HEK293 (cell line): ENCODE measurements around the gene STIL.

Experiments
- CTCF ChIA-PET: fragments of 350-600 bp; formaldehyde crosslinking; extraction: SDS; loops from one replicate; lab custom pipeline; 2021; ENCODE audit warnings: antibody characterized with exemption; lab: Yijun Ruan, JAX
- POLR2A ChIA-PET: fragments of 300-600 bp; formaldehyde crosslinking; extraction: SDS; loops from one replicate; lab custom pipeline; 2020; ENCODE audit warnings: antibody characterized with exemption, inconsistent platforms; lab: Yijun Ruan, JAX
- H3K27ac ChIP-seq: fragments of 200-500 bp; sonication (Bioruptor generic); 2 replicates; pipeline ENCODE4 v1.5.1; 2014; ENCODE audit warnings: low read depth, low read length, control low read depth, inconsistent platforms; ENCODE audit errors: extremely low read depth
- H3K36me3 ChIP-seq, 2 experiments: fragments of 200-500 bp in 1 of 2; sonication (Bioruptor generic) in 1 of 2; 1 replicate in 1 of 2; 2 replicates in 1 of 2; pipeline ENCODE4 v1.5.1; 2014 to 2017; ENCODE audit warnings: inconsistent platforms in 2 of 2, low read length in 2 of 2; ENCODE audit not compliant: control insufficient read depth in 2 of 2, insufficient read depth in 1 of 2
- H3K4me1 ChIP-seq: fragments of 200-500 bp; sonication (Bioruptor generic); 2 replicates; pipeline ENCODE4 v1.5.1; 2014; ENCODE audit warnings: mild to moderate bottlenecking, low read length, inconsistent platforms; ENCODE audit not compliant: control insufficient read depth, insufficient read depth
- H3K4me3 ChIP-seq: 2 replicates; pipeline ENCODE4 v1.5.1; 2011; ENCODE audit warnings: low read depth, mild to moderate bottlenecking, control low read depth, low read length, moderate library complexity
- H3K9me3 ChIP-seq: fragments of 200-500 bp; sonication (Bioruptor generic); 2 replicates; pipeline ENCODE4 v1.5.1; 2014; ENCODE audit warnings: low read depth, low read length, inconsistent platforms; ENCODE audit not compliant: control insufficient read depth, insufficient read depth
- GLI2 ChIP-seq: fragments of 450-650 bp; formaldehyde crosslinking; IDR thresholded peaks from 2 replicates; pipeline ENCODE4; 2017; ENCODE audit warnings: missing biosample characterization, missing genetic modification characterization, low read depth, borderline replicate concordance
- SCRT1 ChIP-seq: fragments of 450-650 bp; formaldehyde crosslinking; IDR thresholded peaks from 2 replicates; pipeline ENCODE4 v1.5.1; 2016; ENCODE audit warnings: missing biosample characterization, missing genetic modification characterization, borderline replicate concordance
- YY2 ChIP-seq: fragments of 450-650 bp; formaldehyde crosslinking; IDR thresholded peaks from 2 replicates; pipeline ENCODE4 v1.5.1; 2016; ENCODE audit warnings: missing biosample characterization, missing genetic modification characterization
- ZBTB17 ChIP-seq: fragments of 450-650 bp; formaldehyde crosslinking; IDR thresholded peaks from 2 replicates; pipeline ENCODE4 v1.5.1; 2016; ENCODE audit warnings: missing biosample characterization, missing genetic modification characterization
- ZBTB49 ChIP-seq: fragments of 450-650 bp; formaldehyde crosslinking; IDR thresholded peaks from 2 replicates; pipeline ENCODE4 v1.5.1; 2016; ENCODE audit warnings: missing biosample characterization, missing genetic modification characterization, low read depth
- ZNF114 ChIP-seq: fragments of 450-650 bp; formaldehyde crosslinking; IDR thresholded peaks from 2 replicates; pipeline ENCODE4 v1.5.0; 2017; ENCODE audit warnings: missing biosample characterization, missing genetic modification characterization
- ZNF148 ChIP-seq: fragments of 450-650 bp; formaldehyde crosslinking; IDR thresholded peaks from 2 replicates; pipeline ENCODE4 v1.5.0; 2017; ENCODE audit warnings: missing biosample characterization, missing genetic modification characterization, borderline replicate concordance
- ZNF175 ChIP-seq: fragments of 450-650 bp; formaldehyde crosslinking; IDR thresholded peaks from 2 replicates; pipeline ENCODE4 v1.5.1; 2016; ENCODE audit warnings: missing biosample characterization, missing genetic modification characterization
- ZNF239 ChIP-seq: fragments of 450-650 bp; formaldehyde crosslinking; IDR thresholded peaks from 2 replicates; pipeline ENCODE4 v1.5.1; 2016; ENCODE audit warnings: missing biosample characterization, missing genetic modification characterization
- ZNF341 ChIP-seq: fragments of 450-650 bp; formaldehyde crosslinking; IDR thresholded peaks from 2 replicates; pipeline ENCODE4; 2016; ENCODE audit warnings: low read depth, missing biosample characterization, missing genetic modification characterization
- ZNF391 ChIP-seq: fragments of 450-650 bp; formaldehyde crosslinking; IDR thresholded peaks from 2 replicates; pipeline ENCODE4 v1.5.1; 2016; ENCODE audit warnings: low read depth, missing biosample characterization, missing genetic modification characterization, borderline replicate concordance
- ZNF555 ChIP-seq: fragments of 450-650 bp; formaldehyde crosslinking; conservative IDR thresholded peaks from 2 replicates; pipeline ENCODE4 v1.5.1; 2017; ENCODE audit warnings: missing biosample characterization, mild to moderate bottlenecking, missing genetic modification characterization, inconsistent platforms
- ZNF580 ChIP-seq: fragments of 450-650 bp; formaldehyde crosslinking; IDR thresholded peaks from 2 replicates; pipeline ENCODE4 v1.5.1; 2016; ENCODE audit warnings: missing biosample characterization, missing genetic modification characterization
- TF ChIP-seq, protein P1 (sequence below): fragments of 450-650 bp; formaldehyde crosslinking; IDR thresholded peaks from 2 replicates; pipeline ENCODE4 v1.5.1; 2016; ENCODE audit warnings: missing biosample characterization, missing genetic modification characterization, borderline replicate concordance
- TF ChIP-seq, protein P2 (sequence below): fragments of 450-650 bp; formaldehyde crosslinking; IDR thresholded peaks from 2 replicates; pipeline ENCODE4 v1.5.1; 2016; ENCODE audit warnings: missing biosample characterization, missing genetic modification characterization
- TF ChIP-seq, protein P3 (sequence below): fragments of 450-650 bp; formaldehyde crosslinking; conservative IDR thresholded peaks from 2 replicates; pipeline ENCODE4 v1.5.1; 2016; ENCODE audit warnings: low read depth, missing biosample characterization, missing genetic modification characterization
- TF ChIP-seq, protein P4 (sequence below): fragments of 450-650 bp; formaldehyde crosslinking; IDR thresholded peaks from 2 replicates; pipeline ENCODE4 v1.5.1; 2017; ENCODE audit warnings: missing biosample characterization, missing genetic modification characterization

STIL gene

DNA sequence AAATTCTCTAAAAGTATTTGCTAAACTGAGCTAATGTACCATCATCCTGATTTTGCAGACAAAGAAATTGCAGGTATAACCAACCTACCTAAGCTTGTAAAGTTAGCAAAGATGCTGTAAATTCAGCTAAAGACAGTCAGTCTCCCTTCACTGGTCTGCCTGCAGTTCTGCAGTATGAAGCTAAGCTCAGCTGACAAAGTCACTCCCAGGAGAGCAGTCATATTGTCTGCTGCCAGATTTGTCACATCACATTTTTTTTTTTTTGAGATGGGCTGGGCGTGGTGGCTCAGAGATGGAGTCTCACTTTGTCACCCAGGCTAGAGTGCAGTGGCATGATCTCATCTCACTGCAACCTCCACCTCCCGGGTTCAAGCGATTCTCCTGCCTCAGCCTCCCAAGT lies 10.7 kb upstream of the STIL start (continued):
- TF ChIP-seq, protein P1, sequence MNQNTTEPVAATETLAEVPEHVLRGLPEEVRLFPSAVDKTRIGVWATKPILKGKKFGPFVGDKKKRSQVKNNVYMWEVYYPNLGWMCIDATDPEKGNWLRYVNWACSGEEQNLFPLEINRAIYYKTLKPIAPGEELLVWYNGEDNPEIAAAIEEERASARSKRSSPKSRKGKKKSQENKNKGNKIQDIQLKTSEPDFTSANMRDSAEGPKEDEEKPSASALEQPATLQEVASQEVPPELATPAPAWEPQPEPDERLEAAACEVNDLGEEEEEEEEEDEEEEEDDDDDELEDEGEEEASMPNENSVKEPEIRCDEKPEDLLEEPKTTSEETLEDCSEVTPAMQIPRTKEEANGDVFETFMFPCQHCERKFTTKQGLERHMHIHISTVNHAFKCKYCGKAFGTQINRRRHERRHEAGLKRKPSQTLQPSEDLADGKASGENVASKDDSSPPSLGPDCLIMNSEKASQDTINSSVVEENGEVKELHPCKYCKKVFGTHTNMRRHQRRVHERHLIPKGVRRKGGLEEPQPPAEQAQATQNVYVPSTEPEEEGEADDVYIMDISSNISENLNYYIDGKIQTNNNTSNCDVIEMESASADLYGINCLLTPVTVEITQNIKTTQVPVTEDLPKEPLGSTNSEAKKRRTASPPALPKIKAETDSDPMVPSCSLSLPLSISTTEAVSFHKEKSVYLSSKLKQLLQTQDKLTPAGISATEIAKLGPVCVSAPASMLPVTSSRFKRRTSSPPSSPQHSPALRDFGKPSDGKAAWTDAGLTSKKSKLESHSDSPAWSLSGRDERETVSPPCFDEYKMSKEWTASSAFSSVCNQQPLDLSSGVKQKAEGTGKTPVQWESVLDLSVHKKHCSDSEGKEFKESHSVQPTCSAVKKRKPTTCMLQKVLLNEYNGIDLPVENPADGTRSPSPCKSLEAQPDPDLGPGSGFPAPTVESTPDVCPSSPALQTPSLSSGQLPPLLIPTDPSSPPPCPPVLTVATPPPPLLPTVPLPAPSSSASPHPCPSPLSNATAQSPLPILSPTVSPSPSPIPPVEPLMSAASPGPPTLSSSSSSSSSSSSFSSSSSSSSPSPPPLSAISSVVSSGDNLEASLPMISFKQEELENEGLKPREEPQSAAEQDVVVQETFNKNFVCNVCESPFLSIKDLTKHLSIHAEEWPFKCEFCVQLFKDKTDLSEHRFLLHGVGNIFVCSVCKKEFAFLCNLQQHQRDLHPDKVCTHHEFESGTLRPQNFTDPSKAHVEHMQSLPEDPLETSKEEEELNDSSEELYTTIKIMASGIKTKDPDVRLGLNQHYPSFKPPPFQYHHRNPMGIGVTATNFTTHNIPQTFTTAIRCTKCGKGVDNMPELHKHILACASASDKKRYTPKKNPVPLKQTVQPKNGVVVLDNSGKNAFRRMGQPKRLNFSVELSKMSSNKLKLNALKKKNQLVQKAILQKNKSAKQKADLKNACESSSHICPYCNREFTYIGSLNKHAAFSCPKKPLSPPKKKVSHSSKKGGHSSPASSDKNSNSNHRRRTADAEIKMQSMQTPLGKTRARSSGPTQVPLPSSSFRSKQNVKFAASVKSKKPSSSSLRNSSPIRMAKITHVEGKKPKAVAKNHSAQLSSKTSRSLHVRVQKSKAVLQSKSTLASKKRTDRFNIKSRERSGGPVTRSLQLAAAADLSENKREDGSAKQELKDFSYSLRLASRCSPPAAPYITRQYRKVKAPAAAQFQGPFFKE (tag by site-specific recombination) = no peak
- no peak for TF ChIP-seq SCRT1 (tag by site-specific recombination)
- TF ChIP-seq ZNF555 = no peak
- no peak for TF ChIP-seq ZBTB49 (tag by site-specific recombination)

- Histone ChIP-seq H3K36me3 (no peaks in the 10 kb centered on the region), H3K9me3 (no peaks in the 10 kb centered on the region), H3K4me3 (no peak overlapping the region), H3K4me1 (no peaks in the 10 kb centered on the region; the same call in 1 of the 2 replicates), H3K27ac (no peak overlapping the region)
- CTCF ChIA-PET = interaction anchor here (0.6 to 2.3 kb wide), 2 partner anchors 9 to 129 kb away, joined by 4 to 9 read pairs; partner anchors contain the start of gene CMPK1
- POLR2A ChIA-PET = interaction anchor here (0.6 to 4.5 kb wide), 4 partner anchors 9 to 144 kb away, joined by 3 to 32 read pairs (median 8); partner anchors contain the start of genes CMPK1 and STIL
- TF ChIP-seq, protein P2, sequence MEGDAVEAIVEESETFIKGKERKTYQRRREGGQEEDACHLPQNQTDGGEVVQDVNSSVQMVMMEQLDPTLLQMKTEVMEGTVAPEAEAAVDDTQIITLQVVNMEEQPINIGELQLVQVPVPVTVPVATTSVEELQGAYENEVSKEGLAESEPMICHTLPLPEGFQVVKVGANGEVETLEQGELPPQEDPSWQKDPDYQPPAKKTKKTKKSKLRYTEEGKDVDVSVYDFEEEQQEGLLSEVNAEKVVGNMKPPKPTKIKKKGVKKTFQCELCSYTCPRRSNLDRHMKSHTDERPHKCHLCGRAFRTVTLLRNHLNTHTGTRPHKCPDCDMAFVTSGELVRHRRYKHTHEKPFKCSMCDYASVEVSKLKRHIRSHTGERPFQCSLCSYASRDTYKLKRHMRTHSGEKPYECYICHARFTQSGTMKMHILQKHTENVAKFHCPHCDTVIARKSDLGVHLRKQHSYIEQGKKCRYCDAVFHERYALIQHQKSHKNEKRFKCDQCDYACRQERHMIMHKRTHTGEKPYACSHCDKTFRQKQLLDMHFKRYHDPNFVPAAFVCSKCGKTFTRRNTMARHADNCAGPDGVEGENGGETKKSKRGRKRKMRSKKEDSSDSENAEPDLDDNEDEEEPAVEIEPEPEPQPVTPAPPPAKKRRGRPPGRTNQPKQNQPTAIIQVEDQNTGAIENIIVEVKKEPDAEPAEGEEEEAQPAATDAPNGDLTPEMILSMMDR (tag by site-specific recombination) = no peak
- TF ChIP-seq YY2 (tag by site-specific recombination) (no peak), ZNF341 (no peak), ZNF239 (no peak), ZBTB17 (peak; percentile 56; the same call in 1 of the 2 replicates), ZNF391 (tag by site-specific recombination) (no peak), GLI2 (no peak), ZNF148 (no peak), ZNF580 (tag by site-specific recombination) (no peak), ZNF175 (tag by site-specific recombination) (no peak), ZNF114 (tag by site-specific recombination) (no peak)
- TF ChIP-seq, protein P3, sequence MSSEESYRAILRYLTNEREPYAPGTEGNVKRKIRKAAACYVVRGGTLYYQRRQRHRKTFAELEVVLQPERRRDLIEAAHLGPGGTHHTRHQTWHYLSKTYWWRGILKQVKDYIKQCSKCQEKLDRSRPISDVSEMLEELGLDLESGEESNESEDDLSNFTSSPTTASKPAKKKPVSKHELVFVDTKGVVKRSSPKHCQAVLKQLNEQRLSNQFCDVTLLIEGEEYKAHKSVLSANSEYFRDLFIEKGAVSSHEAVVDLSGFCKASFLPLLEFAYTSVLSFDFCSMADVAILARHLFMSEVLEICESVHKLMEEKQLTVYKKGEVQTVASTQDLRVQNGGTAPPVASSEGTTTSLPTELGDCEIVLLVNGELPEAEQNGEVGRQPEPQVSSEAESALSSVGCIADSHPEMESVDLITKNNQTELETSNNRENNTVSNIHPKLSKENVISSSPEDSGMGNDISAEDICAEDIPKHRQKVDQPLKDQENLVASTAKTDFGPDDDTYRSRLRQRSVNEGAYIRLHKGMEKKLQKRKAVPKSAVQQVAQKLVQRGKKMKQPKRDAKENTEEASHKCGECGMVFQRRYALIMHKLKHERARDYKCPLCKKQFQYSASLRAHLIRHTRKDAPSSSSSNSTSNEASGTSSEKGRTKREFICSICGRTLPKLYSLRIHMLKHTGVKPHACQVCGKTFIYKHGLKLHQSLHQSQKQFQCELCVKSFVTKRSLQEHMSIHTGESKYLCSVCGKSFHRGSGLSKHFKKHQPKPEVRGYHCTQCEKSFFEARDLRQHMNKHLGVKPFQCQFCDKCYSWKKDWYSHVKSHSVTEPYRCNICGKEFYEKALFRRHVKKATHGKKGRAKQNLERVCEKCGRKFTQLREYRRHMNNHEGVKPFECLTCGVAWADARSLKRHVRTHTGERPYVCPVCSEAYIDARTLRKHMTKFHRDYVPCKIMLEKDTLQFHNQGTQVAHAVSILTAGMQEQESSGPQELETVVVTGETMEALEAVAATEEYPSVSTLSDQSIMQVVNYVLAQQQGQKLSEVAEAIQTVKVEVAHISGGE (tag by site-specific recombination) = no peak
- TF ChIP-seq, protein P4, sequence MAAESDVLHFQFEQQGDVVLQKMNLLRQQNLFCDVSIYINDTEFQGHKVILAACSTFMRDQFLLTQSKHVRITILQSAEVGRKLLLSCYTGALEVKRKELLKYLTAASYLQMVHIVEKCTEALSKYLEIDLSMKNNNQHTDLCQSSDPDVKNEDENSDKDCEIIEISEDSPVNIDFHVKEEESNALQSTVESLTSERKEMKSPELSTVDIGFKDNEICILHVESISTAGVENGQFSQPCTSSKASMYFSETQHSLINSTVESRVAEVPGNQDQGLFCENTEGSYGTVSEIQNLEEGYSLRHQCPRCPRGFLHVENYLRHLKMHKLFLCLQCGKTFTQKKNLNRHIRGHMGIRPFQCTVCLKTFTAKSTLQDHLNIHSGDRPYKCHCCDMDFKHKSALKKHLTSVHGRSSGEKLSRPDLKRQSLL = 0 out of 2 replicates have a peak, but pooled peaks have one; percentile 12
Measured at GRCh38 chr1:47323599-47324031, 9.7 kb upstream of the STIL start.
